IMR-90 (cell line): Measurements from ENCODE around the gene ADD3.

Experiments
- MAFK ChIP-seq: IDR thresholded peaks from 2 replicates; pipeline ENCODE4 v1.6.1; 2012; ENCODE audit warnings: low read depth, low read length, improper control_type of control experiment
- TF ChIP-seq, protein P1 (sequence below): conservative IDR thresholded peaks from 2 replicates; pipeline ENCODE4 v1.5.1; 2012; ENCODE audit warnings: mild to moderate bottlenecking, low read depth, low read length, improper control_type of control experiment

GRCh38 chr10:110179220-110179619 lies 171.4 kb downstream of the ADD3 start:
- TF ChIP-seq MAFK, result no peak
- TF ChIP-seq, protein P1, sequence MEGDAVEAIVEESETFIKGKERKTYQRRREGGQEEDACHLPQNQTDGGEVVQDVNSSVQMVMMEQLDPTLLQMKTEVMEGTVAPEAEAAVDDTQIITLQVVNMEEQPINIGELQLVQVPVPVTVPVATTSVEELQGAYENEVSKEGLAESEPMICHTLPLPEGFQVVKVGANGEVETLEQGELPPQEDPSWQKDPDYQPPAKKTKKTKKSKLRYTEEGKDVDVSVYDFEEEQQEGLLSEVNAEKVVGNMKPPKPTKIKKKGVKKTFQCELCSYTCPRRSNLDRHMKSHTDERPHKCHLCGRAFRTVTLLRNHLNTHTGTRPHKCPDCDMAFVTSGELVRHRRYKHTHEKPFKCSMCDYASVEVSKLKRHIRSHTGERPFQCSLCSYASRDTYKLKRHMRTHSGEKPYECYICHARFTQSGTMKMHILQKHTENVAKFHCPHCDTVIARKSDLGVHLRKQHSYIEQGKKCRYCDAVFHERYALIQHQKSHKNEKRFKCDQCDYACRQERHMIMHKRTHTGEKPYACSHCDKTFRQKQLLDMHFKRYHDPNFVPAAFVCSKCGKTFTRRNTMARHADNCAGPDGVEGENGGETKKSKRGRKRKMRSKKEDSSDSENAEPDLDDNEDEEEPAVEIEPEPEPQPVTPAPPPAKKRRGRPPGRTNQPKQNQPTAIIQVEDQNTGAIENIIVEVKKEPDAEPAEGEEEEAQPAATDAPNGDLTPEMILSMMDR, result no peak
